AML-193 (cell line): ENCODE data around the gene GPR152.
"Not testable (repeated sequence)": the region's sequence is repeated elsewhere in the genome, so short reads cannot be mapped to it uniquely, and the experiment has no call there.

Experiments
- DNase-seq, 2 experiments: peaks; one replicate each; lab custom pipeline; 2025; lab: John Stamatoyannopoulos, UW

The GPR152 gene

DNA sequence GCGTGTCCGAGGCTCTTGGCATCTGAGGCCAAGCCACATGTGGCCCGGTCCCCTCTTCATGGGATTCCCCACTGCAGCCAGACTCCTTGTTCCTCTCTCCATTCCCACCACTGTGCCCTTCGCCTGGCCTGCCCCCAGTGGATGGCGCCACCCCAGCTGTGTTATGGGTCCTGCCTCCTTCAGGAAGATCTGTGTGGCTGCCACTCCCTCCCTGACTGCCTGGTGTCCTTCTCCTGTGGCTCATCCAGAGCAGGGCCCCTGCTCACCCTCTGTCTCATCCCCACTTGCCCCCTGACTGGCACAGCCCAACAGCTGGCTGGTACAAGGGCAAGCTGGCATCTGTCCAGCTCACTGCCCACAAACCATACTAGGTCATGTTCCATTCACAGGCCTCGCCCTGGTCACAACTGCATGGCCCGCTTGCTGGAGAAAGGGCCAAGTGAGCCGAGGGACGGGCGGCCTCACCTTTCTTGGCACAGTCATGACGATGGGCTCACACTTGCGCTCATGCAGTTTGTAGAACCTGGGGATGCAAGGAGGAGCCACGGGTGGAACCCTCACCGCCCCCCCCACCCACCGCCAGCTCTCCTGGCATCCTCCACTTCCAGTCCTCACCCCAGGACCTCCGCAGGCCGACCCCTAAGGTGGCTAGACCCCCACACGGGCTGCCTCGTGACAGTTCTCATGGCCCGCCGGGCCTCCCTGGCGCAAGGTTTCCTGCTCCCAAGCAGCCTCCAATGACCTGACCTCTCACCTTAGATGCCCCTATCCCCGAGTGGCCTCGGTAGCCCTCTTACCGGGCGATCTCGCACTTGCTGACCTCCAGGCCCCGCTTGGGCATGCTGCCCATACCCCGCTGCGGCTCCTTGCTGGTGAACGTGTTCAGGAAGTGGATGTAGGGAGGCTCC, 13.0 kb downstream of the GPR152 start:
- DNase-seq, result peak; percentile 36 to 47

DNA sequence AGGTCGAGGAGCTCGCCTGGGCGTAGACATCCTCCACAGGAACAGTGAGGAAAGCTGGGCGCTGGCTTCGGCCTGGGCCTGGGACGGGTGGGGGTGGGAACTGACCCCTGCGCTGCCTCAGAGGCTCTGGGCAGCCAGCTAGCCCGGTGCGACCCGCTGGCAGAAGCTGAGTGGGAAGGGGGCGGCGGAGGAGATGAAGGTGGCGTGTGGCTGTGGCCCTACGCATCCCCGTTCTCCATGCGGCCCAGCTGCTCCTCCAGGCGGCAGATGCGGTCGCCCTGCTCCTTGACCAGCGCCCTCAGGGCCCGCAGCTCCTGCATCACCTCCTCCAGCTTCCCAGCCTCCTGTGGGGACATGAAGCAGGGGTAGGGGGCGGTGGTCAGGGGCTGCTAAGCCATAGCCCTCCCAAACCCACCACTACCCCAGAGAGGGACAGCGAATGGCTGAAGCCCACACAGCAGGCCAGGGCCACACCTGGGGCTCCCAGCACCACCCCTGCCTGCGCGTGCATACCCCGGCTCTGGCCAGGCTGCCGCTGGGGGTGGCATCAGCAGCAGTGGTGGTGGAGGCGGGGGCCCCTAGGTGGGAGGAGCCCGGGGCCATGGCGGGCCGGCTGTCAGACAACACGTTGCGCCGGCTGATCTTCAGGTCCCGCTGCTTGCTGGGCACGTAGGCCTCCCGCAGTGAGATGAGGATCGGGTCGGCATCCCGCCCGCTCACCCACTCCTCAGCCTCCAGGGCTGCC, 14.2 kb downstream of the GPR152 start:
- no peak for DNase-seq

DNA sequence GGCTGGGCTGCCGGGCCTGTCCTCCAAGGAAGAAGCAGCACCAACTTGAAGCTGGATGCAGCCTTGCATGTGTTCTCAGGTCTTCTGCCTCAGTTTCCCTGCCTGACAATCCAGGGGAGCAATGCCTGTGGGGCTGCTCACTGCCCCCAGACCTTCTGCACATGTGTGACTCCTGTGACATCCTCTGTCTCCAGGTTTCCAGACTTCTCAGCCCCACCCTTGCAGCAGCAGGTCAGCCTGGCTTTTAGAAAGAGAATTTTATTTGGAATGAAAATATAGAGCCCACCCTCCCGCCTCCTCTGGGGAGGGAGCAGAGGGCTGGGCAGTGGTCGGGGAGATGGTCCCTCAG, 14.7 kb downstream of the GPR152 start:
- DNase-seq, result no peak

DNA sequence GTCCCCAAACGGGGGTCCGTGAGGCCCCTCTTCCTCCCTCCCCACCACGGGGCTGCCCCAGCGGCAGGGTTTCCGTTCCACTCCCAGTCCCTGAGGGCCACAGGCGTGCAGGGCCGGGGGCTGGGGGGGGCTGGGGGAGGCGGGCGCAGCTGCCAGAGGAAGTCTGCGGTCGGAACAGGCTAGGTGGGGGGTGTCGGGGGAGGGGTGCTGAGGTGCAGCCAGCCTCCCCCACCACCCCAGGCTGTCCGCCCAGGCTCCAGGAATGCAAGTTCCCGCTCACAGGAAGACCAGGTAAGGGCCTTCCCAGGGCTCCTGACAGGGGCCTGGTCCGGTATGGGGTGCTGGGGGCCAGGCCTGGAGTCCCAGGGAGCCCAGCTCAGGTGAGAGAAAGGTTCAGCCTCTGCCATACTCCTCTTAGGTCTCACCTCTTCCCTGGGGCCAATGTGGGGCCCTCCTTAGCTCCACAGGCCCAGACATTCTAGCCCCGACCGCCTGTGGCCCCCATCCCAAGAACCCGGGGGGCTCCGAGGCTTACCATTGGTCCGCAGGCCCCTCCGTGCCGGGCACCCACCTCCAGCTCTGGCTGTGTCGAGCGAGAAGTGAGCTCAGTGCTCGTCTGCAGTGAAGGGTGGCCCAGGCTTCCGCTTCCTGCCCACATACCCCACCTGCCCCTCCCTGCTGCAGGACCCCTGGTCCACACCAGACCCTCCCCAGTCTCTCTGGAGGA, 15.3 kb downstream of the GPR152 start, which contains the start of gene PTPRCAP:
Gene PTPRCAP, minus strand, starts transcription at position 601 of the 727 bp plus-strand sequence. Its CDS starts 63 bp downstream, at position 538.
- DNase-seq, result no peak

DNA sequence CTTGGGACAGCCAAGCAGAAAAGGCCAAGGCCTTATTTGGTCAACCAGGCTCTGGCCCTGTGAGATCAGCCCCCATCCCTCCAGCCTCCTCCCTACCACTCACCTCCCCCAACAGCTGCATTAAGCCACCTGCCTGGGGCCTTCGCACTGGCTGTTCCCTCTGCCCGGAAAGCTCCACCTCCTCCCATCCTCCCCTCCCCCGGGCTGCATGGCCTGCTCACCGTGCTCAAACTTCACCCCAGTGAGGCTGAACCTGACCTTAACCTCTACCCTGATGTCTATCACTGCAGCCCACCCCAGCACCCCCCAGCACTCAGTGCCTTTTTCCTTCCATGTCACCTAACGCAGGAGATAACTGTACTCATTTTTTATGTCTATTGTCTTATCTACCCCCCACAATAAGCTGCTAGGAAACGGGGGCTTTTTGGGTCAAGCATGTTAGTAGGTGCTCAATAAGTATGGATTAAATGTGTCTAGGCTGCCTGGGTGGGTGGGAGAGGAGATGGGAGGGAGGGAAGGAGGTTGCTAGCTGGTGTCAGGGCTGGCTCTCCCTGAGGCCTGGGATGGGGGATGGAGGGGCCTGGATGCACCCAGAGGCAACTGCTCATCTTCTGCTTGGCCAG, 16.0 kb downstream of the GPR152 start:
- no peak for DNase-seq

DNA sequence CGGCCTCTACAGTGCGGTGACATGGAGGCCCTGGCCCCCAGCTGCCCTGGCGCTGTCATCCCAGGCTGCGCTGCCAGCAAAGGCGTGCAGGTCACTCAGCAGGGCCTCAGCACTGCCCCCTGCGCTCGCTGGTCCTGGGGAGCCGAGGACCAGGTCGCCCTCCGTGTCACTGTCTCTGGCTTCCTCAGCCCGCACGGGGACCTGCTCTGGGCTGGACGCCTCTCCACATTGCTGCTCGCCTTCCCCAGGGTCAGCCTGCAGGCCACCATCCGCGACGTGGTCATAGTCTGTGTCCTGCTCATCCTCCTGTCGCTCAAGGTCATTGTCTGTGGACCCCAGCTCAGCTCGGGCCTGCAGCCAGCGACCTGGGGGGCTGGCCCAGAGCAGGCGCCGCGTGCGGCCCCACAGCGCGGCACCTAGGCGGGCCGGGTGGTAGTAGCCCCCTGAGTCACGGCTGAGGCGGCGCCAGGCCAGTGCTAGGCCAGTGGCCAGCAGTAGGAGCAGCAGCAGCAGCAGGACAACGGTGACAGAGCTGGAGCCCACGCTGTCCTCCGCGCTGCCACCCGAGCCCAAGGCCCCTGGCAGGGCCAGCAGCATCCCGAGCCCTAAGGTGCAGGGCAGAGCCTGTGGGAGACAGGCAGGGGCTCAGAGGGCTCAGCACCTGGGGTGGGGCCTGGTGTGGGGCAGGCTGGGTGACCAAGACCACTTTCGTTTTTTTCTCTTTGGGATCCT, 16.6 kb downstream of the GPR152 start:
- no peak for DNase-seq

DNA sequence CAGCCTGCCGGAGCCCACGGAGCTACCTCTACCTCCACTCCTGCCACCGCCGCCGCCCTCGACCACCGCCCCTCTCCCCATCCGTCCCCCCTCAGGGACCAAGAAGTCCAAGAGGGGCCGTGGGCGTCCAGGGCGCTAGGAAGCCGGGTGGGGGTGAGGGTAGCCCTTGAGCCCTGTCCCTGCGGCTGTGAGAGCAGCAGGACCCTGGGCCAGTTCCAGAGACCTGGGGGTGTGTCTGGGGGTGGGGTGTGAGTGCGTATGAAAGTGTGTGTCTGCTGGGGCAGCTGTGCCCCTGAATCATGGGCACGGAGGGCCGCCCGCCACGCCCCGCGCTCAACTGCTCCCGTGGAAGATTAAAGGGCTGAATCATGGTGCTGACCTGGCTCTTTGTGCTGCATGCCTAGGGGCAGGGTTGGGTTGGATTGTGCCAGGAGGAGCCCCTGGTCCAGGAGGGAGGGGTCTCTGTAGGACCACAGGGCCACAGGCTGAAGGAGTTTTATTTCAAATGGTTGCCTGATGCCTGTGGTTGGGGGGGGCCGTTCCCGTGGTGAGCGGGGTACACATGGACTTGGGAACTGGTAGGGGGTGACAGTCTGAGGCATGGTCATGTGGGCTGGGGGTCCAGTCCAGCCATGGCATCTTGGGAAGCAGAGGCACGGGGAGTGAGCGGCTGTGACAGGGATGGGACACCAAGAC, 17.4 kb downstream of the GPR152 start:
- no peak for DNase-seq

DNA sequence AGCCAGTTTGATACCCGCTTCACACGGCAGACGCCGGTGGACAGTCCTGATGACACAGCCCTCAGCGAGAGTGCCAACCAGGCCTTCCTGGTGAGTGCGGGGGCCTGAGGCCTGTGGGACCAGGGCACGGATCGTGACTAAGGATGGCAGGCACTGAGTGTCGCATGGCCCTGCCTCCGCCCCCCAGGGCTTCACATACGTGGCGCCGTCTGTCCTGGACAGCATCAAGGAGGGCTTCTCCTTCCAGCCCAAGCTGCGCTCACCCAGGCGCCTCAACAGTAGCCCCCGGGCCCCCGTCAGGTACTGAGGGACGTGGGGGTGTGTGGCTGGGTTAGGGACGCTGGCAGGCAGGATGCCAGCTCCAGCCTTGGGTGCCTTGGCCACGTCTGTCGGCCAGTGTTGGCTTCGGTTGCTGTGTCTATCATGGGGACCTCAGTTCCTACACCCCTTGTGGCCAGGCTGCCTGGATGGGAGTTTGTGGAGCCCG, 18.1 kb downstream of the GPR152 start:
- no peak for DNase-seq

DNA sequence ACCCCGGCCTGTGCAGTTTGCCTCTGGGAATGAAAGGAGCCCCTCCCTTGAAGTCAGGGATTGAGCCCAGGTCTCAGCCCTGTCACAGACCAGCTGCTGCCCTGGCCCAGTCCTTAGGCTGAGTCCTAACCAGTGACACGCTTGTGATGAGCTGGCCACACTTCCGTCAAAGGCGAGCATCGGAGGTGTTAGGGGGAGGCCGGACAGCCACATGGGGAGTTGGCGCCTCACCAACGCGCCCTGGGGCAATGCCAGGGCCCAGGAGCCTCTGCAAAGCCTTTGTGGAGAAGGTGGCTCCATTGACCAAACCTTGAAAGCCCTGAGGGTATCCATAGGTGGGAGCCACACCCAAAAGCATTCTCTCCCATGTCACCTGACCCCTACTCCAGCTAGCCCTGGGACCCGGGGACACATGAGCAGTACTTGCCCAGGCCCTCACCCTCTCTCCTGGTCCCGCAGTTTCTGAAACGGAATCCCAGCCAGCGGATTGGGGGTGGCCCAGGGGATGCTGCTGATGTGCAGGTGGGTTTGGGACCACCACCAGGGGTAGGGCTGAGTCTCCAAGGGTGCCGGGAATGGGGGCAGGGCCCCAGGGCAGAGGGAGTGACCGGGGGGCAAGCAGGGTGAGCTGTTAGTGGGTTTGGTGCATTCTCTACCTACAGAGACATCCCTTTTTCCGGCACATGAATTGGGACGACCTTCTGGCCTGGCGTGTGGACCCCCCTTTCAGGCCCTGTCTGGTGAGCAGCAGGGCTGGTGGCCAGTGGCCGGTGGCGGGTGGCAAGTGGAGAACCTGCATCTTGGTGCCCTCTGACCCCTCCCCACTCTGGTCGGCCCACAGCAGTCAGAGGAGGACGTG, 18.8 kb downstream of the GPR152 start:
- DNase-seq, result no peak

DNA sequence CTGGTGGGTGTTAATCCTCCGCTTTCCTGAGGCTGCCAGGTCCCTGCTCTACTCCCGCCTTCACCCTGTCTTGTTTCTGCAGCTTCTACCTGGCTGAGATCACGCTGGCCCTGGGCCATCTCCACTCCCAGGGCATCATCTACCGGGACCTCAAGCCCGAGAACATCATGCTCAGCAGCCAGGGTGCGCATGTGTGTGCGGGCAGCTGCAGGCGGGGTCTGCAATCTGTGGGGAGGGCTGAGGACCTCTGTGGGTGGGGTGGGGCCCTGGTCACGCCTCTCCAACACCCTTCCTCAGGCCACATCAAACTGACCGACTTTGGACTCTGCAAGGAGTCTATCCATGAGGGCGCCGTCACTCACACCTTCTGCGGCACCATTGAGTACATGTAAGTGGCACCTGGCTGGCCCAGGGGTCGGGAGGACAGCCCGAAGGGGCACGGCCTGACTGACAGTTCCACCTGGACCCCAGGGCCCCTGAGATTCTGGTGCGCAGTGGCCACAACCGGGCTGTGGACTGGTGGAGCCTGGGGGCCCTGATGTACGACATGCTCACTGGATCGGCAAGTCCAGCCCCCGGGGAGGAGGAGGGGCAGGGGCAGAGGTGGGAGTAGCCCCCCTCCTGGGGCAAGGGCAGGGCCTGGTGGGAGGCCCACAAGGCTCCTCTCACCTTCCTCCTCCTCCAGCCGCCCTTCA, 19.7 kb downstream of the GPR152 start:
- no peak for DNase-seq

DNA sequence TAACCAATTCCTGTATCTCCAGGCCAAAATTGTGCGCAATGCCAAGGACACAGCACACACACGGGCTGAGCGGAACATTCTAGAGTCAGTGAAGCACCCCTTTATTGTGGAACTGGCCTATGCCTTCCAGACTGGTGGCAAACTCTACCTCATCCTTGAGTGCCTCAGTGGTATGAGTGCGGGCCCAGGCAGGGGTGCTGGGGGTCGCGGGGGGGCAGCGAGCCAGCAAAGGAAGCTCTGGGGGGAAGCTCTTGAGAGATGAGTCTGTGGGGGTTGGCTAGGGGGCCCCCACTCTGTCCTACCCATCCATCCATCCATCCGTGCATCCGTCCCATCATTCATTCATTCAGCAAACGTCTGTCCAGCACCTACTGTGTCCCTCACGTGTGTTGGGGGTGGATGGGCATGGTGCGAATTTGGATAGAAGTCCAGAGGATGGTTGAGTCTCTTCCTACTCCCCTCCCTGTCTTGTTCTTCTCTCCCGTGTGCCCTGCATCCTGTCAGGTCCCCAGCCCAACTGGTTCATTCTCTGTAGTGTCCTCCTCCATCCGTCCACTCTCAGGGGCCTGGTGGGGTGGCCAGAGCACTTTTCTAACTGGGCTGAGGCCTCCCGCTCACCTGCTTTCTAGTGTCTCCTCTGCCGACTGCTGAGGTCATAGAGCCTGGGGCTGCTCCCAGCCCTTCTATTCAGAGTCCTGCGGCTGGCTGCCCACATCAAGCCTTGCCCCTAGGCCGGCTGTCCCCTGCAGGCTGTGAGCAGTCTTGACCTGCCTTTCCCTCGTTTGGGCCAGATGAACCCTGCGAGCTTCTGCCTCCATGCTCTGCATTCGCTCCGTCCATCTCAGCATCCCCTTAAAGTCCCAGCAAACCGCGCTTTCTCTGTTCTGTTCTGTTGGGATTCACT, 20.9 kb downstream of the GPR152 start:
- no peak for DNase-seq

DNA sequence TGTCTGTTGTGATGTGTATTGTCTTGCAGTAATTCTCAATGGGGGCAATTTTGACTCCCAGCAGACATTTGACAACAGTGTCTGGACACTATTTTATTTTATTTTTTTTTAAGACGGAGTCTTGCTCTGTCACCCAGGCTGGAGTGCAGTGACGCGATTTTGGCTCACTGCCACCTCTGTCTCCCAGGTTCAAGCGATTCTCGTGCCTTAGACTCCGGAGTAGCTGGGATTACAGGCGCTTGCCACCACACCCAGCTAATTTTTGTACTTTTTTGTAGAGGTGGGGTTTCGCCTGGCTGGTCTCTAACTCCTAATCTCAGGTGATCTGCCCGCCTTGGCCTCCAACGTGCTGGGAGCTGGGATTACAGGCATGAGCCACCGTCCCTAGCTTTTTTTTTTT, 22.8 kb downstream of the GPR152 start:
- no peak for DNase-seq

DNA sequence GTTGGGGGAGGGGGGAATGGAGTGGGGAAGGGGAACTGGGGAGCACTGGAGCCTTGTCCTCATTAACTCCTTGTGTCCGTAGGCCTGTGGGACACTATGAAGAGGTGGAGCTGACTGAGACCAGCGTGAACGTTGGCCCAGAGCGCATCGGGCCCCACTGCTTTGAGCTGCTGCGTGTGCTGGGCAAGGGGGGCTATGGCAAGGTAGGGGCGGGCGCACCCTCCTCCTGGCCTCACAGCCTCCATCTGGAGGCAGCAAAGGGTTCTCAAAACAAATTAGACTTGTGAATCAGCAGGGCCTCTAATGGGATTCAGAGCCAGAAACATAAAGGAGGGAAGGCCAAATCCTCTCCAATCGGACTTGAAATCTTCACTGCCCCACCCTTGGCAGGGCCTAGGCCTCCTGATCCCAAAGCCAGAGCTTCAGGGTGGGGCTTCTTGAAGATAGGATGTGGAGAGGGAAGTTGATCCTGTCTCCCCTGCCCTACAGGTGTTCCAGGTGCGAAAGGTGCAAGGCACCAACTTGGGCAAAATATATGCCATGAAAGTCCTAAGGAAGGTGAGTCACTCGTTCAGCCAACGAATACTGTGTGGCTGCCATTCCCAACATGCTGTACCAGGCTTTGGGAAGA, 23.4 kb downstream of the GPR152 start:
- DNase-seq, result no peak

DNA sequence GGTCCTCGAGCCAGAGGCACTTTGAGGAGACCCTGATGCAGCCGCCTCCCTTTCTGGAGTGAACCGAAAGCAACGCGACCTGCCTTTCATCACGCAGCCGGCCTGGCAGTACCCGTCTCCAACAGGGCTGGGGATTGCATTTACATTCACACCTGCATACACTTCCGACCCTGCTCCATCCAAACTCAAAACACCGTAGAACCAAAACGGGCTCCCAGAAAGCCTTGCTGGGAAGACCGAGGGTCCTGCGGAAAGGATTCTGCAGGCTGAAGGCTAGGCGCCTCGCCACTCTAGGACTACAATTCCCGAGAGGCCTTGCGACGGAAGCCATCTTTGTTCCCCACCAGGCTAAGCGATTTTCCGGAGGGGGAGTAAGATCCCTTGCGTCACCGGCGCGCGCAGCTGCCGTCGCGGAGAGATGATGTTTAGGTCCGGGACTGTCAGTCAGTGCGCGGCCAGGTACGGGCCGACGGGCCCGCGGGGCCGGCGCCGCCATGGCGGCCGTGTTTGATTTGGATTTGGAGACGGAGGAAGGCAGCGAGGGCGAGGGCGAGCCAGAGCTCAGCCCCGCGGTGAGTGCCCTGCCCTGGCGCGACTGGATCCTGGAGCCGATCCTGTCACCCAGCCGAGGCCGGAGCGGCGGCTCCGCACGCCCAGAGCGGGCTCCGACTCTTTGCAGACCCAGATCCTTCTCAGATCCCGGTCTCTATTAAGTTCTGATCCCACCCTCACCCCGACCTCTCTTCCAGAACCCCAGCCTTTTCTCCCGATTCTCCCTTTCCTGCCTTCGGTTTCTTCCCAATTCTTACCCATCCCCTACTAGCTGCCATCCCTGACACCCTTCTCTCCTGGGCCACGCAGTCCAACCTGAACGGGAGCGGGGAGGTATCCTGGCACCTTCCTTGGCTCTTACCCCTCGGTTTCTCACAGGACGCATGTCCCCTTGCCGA, 24.2 kb downstream of the GPR152 start, which contains the start of gene RPS6KB2:
Gene RPS6KB2, plus strand, starts transcription at position 443 of the 950 bp plus-strand sequence. Its CDS starts 52 bp downstream, at position 495.
- DNase-seq, result peak; percentile 92 to 94

DNA sequence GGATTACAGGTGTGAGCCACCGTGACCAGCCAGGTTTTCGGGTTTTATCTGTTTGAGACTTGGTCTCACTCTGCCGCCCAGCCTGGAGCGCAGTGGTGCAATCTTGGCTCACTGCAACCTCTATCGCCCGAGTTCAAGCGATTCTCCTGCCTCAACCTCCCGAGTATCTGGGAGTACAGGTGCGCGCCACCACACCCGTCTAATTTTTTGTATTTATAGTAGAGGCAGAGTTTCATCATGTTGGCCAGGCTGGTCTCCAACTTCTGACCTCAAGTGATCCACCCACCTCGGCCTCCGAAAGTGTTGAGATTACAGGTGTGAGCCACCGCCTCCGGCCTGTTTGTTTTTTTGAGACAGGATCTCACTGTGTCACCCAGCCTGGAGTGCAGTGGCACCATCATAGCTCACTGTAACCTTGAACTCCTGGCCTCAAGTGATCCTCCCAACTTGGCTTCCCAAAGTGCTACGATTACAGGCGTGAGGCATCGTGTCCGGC, 25.1 kb downstream of the GPR152 start:
- DNase-seq, result not testable (repeated sequence)
